Measurements from ENCODE around the gene PFDN1. TPM values are rescaled to one million over a fixed set of nuclear protein-coding genes. Genes with fewer than 3 reads are reported as not detected.
A peak's percentile ranks its signal among the peaks of the same experiment; 100 is the strongest.

Gene PFDN1
- total and polyA plus RNA-seq, 8 donors = 28.6 to 137 (median 74.2) TPM

DNA sequence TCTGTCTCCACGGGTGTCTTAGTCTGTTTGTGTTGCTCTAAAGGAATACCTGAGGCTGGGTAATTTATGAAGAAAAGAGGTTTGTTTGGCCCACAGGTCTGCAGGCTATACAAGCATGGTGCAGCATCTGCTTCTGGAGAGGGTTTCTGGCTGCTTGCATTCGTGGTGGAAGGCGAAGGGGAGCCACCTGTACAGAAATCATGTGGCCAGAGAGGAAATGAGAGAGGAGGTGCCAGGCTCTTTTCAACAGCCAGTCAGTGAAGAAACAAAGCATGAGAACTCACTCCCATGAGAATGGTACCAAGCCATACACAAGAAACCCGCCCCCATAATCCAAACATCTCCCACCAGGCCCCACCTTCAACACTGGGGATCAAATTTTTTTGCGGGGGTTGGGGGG is 53.4 kb downstream of the PFDN1 start:
- TF ChIP-seq CTCF (IDR thresholded peaks at IDR 0.05) (no peak), POLR2AphosphoS5 (IDR thresholded peaks at IDR 0.05) (no peak)
- no peak overlapping the region for H3K4me3 ChIP-seq
- H3K9me3 ChIP-seq = no peaks in the 10 kb centered on the region
- no peak for DNase-seq
- H3K27me3 ChIP-seq = no peaks in the 10 kb centered on the region
- intact Hi-C loops (cut with DNase I; ENCODE audit: low total_unique reads) = loop anchor here (5.0 kb wide), 1 partner anchor 98 kb away; the partner anchor contains the start of gene HBEGF
- peak overlapping the region in 4 of 5 donors; percentile 21 to 82 (median 51) for H3K27ac ChIP-seq
- H3K36me3 ChIP-seq = peaks cover 22 to 71% (median 51%) of the 10 kb centered on the region in 4 donors
- H3K4me1 ChIP-seq = peaks cover 77 to 100% (median 89%) of the 10 kb centered on the region in 4 donors
- 52 to 84% (median 63%) methylated on average over 5 of the region's 5 CpGs for WGBS, 5 donors

DNA sequence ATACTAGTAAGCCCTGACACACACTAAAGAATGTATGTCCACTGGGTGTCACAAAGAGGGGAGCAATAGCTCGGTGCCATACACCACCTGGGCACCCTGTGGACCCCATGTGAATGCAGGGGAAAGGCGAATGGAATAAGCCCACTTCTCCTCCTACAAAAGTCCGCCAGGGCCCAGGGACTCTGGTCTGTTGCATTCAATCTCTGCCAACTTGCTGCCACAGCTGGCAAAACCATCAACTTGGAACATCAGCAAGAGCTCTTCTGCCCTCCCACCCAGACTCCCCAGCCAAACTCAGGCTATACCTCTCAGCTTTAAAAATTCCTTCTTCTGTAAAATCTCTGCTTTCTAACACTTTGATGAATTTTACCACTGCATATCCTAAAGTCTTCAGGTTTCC is 54.5 kb downstream of the PFDN1 start:
- H3K27ac ChIP-seq = peak overlapping the region; percentile 3 to 82 (median 79)
- no peak for TF ChIP-seq CTCF (IDR thresholded peaks at IDR 0.05)
- no peak for TF ChIP-seq POLR2AphosphoS5 (IDR thresholded peaks at IDR 0.05)
- no peak overlapping the region for H3K4me3 ChIP-seq
- H3K9me3 ChIP-seq = no peaks in the 10 kb centered on the region
- H3K36me3 ChIP-seq = peaks cover 22 to 80% (median 59%) of the 10 kb centered on the region in 4 donors
- 50 to 87% (median 75%) methylated on average over 3 of the region's 3 CpGs for WGBS, 5 donors
- no peaks in the 10 kb centered on the region for H3K27me3 ChIP-seq
- peaks cover 72 to 100% (median 89%) of the 10 kb centered on the region in 4 donors for H3K4me1 ChIP-seq
- intact Hi-C loops (cut with DNase I; ENCODE audit: low total_unique reads) = loop anchor here (5.0 kb wide), 1 partner anchor 99 kb away; the partner anchor contains the start of gene HBEGF
- DNase-seq = no peak

DNA sequence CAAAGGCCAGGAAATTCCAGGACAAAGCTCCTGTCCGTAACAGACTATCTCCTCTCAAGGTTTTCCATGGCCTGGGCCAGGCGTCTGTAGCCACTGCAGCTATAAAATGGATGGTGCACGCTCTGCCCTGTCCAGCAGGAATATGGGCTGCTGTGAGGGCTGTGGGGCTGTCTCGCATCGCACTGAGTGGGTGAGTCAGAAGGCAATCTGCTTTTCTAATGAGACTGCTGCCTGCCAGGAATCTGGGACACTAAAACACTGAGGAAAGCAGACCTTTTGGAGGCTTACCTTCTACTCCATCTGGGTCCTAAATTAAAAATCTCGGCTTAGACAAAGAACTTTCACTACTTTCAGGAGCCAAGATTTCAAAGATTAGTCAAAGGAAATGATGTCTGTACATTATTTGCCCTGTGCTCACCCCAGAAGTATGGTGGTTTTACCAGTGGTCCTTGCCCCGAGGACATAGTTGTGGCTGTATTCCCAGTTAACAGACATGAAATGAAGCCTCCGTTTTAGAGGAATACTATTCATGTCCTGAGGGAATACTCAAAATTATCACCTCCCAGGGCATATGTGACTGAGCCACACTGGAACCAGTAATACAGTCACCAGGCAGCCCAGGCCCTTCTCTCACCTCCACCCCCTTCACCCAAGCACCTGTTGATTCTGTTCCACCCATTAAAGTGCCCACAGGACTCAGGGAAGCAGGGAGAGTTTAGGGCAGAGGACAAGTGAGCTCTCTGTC is 56.4 kb downstream of the PFDN1 start:
- intact Hi-C loops (cut with DNase I; ENCODE audit: low total_unique reads) = loop anchor here (5.0 kb wide), 1 partner anchor 101 kb away; the partner anchor contains the start of gene HBEGF
- DNase-seq = no peak
- Histone ChIP-seq H3K9me3 (no peaks in the 10 kb centered on the region), H3K36me3 (peaks cover 24 to 84% (median 66%) of the 10 kb centered on the region in 4 donors), H3K4me1 (peaks cover 72 to 100% (median 92%) of the 10 kb centered on the region in 4 donors), H3K27me3 (no peaks in the 10 kb centered on the region), H3K4me3 (no peak overlapping the region), H3K27ac (peak overlapping the region; percentile 49 to 82 (median 79))
- TF ChIP-seq POLR2A (IDR thresholded peaks at IDR 0.05) (no peak), POLR2AphosphoS5 (IDR thresholded peaks at IDR 0.05) (no peak), EP300 (IDR thresholded peaks at IDR 0.05) (no peak), CTCF (IDR thresholded peaks at IDR 0.05) (no peak)
- WGBS, 5 donors = 25 to 48% (median 26%) methylated on average over 8 of the region's 8 CpGs

DNA sequence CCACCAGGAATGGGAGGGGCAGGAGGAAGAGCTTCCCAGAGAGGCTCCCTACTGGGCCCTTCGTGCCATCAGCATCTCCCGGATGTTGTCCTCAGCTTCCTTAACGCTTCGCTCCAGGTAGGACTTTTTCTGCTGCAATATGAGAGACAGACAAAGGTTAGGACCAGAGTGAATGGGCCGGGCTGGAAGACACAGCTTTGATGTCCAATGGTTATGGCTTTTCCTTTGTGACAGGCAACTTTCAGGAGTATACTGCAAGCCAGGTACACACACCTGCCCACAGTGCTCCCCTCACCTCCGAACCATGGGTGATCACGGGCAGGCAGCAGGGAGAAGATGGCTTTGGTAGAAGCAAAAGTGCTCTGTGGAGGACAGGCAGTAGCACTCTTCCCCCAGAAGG is 57.0 kb downstream of the PFDN1 start:
- 57 to 76% (median 60%) methylated on average over 7 of the region's 7 CpGs for WGBS, 5 donors
- TF ChIP-seq EP300 (IDR thresholded peaks at IDR 0.05) = no peak
- TF ChIP-seq POLR2AphosphoS5 (IDR thresholded peaks at IDR 0.05) = no peak
- TF ChIP-seq POLR2A (IDR thresholded peaks at IDR 0.05) = no peak
- TF ChIP-seq CTCF (IDR thresholded peaks at IDR 0.05) = no peak
- DNase-seq = no peak
- H3K36me3 ChIP-seq = peaks cover 24 to 78% (median 63%) of the 10 kb centered on the region in 4 donors
- intact Hi-C loops (cut with DNase I; ENCODE audit: low total_unique reads) = loop anchor here (5.0 kb wide), 1 partner anchor 101 kb away; the partner anchor contains the start of gene HBEGF
- no peaks in the 10 kb centered on the region for H3K9me3 ChIP-seq
- H3K4me3 ChIP-seq = no peak overlapping the region
- H3K27ac ChIP-seq = peak overlapping the region; percentile 49 to 82 (median 79)
- H3K4me1 ChIP-seq = peaks cover 72 to 100% (median 92%) of the 10 kb centered on the region in 4 donors
- H3K27me3 ChIP-seq = no peaks in the 10 kb centered on the region
